Gastrocnemius medialis (tissue), 4 donors: ENCODE measurements around the gene AWAT1. TPM values are rescaled to one million over a fixed set of nuclear protein-coding genes. Genes with fewer than 3 reads are reported as not detected.

Experiments
- ATAC-seq, 2 donors: fragments of 150-250 bp; one replicate each; pipeline ENCODE4 v1.9.1; 2016
- DNase-seq, 2 donors: peaks; one replicate each; pipeline ENCODE4 v3.0.0-alpha.2; 2019
- H3K27ac ChIP-seq, 4 donors: fragments of 200-600 bp; sonication (generic); 1 replicate in 1 of 4; 2 replicates in 3 of 4; pipeline ENCODE4 v1.5.1; 2016 to 2018; ENCODE audit warnings: mild to moderate bottlenecking in 2 of 4, moderate library complexity in 1 of 4
- H3K27me3 ChIP-seq, 3 donors: fragments of 200-600 bp; sonication (generic) in 2 of 3; 1 replicate in 1 of 3; 2 replicates in 2 of 3; pipeline versions ENCODE4 v1.5.1 to v1.6.0; 2016 to 2019; ENCODE audit warnings: mild to moderate bottlenecking in 1 of 3, moderate library complexity in 1 of 3
- H3K36me3 ChIP-seq, 2 donors: fragments of 200-600 bp; sonication (generic) in 1 of 2; one replicate each; pipeline ENCODE4 v1.5.1; 2017 to 2018
- H3K4me1 ChIP-seq, 2 donors: fragments of 200-600 bp; sonication (generic) in 1 of 2; one replicate each; pipeline ENCODE4 v1.5.1; 2016 to 2017; ENCODE audit warnings: mild to moderate bottlenecking in 2 of 2
- H3K4me3 ChIP-seq, 4 donors: fragments of 200-600 bp; sonication (generic) in 3 of 4; 1 replicate in 1 of 4; 2 replicates in 3 of 4; pipeline ENCODE4 v1.5.1; 2016 to 2019; ENCODE audit warnings: mild to moderate bottlenecking in 2 of 4
- H3K9me3 ChIP-seq, 3 donors: fragments of 200-600 bp; sonication (generic) in 2 of 3; 1 replicate in 1 of 3; 2 replicates in 2 of 3; pipeline ENCODE4 v1.5.1; 2016 to 2019
- POLR2A ChIP-seq, 2 donors: fragments of 450-650 bp; IDR thresholded peaks; one replicate each; pipeline ENCODE4 v1.6.1; 2017; ENCODE audit warnings: antibody characterized with exemption in 2 of 2, mild to moderate bottlenecking in 2 of 2, moderate library complexity in 2 of 2
- in situ Hi-C, 4 donors: fragments of 200-750 bp; cut with MboI; loops; one replicate each; pipeline versions ENCODE4 v1.15.0 to v1.8.0; 2017; ENCODE audit warnings: low sequenced_read_pairs in 4 of 4
- intact Hi-C: fragments of 100-400 bp; cut with DNase I; formaldehyde crosslinking; loops from one replicate; pipeline ENCODE4 v1.15.1; 2023; ENCODE audit warnings: low total_unique reads
- total RNA-seq, 4 donors: library from RNA; depleted of rRNA; stranded (reverse); fragments of >200 nt; gene quantifications; one replicate each; pipeline versions ENCODE4 v1.1.0 to v1.2.3, GENCODE V29; 2016
- TF ChIP-seq, protein P1 (sequence below), 5 experiments: fragments of 450-650 bp in 3 of 5; fragments of 200-600 bp in 2 of 5; sonication (generic) in 2 of 5; IDR thresholded peaks in 4 of 5; conservative IDR thresholded peaks in 1 of 5; 1 replicate in 4 of 5; 2 replicates in 1 of 5; pipeline ENCODE4 v1.5.1; 2016 to 2019; ENCODE audit warnings: antibody characterized with exemption in 5 of 5, mild to moderate bottlenecking in 3 of 5, moderate library complexity in 3 of 5

AWAT1 gene
- total RNA-seq = not detected

DNA sequence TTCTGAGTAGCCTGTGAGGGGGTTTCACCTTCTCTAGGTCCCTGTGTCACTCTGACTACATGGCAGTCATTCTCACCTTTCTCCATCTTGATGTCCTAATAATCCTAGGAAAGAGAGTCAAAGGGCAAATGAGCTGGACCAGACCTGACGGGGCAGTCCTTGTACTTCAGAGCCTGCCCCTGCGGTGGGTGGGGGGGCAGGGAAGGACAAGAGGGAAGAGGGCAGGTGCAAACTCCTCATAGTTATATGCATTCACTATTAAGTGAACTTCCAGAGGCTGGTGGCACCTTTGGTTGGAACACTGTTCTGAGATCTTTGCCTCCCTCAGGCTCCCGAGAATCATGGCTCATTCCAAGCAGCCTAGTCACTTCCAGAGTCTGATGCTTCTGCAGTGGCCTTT, at the start of gene AWAT1:
AWAT1 (plus strand) TSS at position 301 of the 400 bp plus-strand sequence; CDS start at position 342, 41 bp downstream.
- in situ Hi-C loops (no loop called here), intact Hi-C loops (no loop called here)
- ATAC-seq (no peak), DNase-seq (no peak)
- H3K27me3 ChIP-seq = peaks cover 0 to 3% (median 0%) of the 10 kb centered on the region in 3 donors
- TF ChIP-seq, protein P1, sequence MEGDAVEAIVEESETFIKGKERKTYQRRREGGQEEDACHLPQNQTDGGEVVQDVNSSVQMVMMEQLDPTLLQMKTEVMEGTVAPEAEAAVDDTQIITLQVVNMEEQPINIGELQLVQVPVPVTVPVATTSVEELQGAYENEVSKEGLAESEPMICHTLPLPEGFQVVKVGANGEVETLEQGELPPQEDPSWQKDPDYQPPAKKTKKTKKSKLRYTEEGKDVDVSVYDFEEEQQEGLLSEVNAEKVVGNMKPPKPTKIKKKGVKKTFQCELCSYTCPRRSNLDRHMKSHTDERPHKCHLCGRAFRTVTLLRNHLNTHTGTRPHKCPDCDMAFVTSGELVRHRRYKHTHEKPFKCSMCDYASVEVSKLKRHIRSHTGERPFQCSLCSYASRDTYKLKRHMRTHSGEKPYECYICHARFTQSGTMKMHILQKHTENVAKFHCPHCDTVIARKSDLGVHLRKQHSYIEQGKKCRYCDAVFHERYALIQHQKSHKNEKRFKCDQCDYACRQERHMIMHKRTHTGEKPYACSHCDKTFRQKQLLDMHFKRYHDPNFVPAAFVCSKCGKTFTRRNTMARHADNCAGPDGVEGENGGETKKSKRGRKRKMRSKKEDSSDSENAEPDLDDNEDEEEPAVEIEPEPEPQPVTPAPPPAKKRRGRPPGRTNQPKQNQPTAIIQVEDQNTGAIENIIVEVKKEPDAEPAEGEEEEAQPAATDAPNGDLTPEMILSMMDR (IDR thresholded peaks at IDR 0.05 in 4 of 5, conservative IDR thresholded peaks at IDR 0.05 in 1 of 5) = no peak
- no peak for TF ChIP-seq POLR2A (IDR thresholded peaks at IDR 0.05)
- no peaks in the 10 kb centered on the region for H3K9me3 ChIP-seq
- no peaks in the 10 kb centered on the region for H3K4me1 ChIP-seq
- H3K4me3 ChIP-seq = no peak within 1 kb of the TSS
- no peaks in the 10 kb centered on the region for H3K36me3 ChIP-seq
- H3K27ac ChIP-seq = no peak within 1 kb of the TSS

DNA sequence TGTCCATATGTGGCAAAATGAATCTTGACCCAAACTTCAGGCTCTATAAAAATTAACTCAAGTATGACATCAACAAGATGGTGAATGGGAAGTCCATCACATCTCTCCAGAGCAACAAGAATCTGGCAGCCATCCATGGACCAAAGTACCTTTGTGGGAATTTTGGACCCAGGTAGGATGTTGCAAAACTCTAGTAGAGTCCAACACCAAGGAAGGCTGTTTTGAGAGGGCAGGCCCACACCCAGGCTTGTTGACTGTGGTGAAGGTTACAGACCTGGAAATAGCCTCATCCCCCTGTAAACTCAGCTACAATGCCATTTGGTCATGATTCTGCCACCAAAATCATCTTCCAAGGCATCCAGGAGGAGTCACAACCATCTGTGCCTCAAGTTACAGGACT, 44.2 kb upstream of the AWAT1 start:
- ATAC-seq = no peak
- intact Hi-C loops (no loop called here), in situ Hi-C loops (no loop called here)
- no peaks in the 10 kb centered on the region for H3K9me3 ChIP-seq
- no peaks in the 10 kb centered on the region for H3K27me3 ChIP-seq
- H3K4me3 ChIP-seq = no peak overlapping the region
- TF ChIP-seq POLR2A (IDR thresholded peaks at IDR 0.05) = no peak
- TF ChIP-seq, protein P1 (IDR thresholded peaks at IDR 0.05 in 4 of 5, conservative IDR thresholded peaks at IDR 0.05 in 1 of 5) = no peak
- no peak overlapping the region for H3K27ac ChIP-seq
- DNase-seq = no peak
- H3K36me3 ChIP-seq = no peaks in the 10 kb centered on the region
- H3K4me1 ChIP-seq = no peaks in the 10 kb centered on the region

DNA sequence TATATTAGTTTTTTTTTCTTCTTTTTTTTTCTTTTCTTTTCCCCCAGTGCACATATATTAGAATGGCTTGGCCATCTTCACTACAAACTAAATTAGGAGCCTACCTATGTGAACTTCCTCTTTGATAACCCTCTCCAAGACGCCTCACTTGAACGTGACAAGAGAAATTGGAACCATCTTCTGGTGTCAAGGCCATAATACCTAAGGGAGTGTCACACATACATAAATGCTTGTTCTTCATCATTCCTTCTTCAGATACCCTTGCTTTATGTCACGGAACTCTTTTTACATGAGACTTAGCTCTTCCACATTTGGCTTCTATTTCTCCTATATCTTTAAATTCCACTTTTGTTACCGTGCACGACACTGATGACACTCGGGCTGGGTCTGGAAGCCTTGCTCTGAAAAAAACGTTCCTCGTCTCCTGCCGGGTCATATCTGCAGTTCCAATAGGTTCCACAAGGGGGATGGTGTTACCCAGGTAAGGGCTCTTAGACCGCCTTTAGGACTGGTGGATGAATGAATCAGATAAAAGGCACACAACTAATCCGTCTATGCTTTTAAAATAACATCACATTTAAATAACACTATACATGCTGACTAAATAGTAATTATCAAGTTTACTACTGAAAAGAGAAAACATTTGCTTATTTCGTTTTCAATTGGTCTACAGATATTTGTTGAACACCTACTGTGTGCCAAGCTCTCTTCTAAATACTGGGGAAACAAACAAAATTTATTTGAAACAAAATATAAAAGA, 37.3 kb upstream of the AWAT1 start:
- Histone ChIP-seq H3K27ac (no peak overlapping the region), H3K9me3 (no peaks in the 10 kb centered on the region), H3K36me3 (no peaks in the 10 kb centered on the region), H3K4me1 (no peaks in the 10 kb centered on the region), H3K4me3 (no peak overlapping the region), H3K27me3 (no peaks in the 10 kb centered on the region)
- peak in 1 of 2 donors; percentile 14 for DNase-seq
- TF ChIP-seq POLR2A (IDR thresholded peaks at IDR 0.05) = no peak
- TF ChIP-seq, protein P1 (IDR thresholded peaks at IDR 0.05 in 4 of 5, conservative IDR thresholded peaks at IDR 0.05 in 1 of 5) = peak in 4 of 5 experiments; percentile 14 to 55 (median 28)
- in situ Hi-C loops = no loop called here
- ATAC-seq = no peak
- intact Hi-C loops = no loop called here

DNA sequence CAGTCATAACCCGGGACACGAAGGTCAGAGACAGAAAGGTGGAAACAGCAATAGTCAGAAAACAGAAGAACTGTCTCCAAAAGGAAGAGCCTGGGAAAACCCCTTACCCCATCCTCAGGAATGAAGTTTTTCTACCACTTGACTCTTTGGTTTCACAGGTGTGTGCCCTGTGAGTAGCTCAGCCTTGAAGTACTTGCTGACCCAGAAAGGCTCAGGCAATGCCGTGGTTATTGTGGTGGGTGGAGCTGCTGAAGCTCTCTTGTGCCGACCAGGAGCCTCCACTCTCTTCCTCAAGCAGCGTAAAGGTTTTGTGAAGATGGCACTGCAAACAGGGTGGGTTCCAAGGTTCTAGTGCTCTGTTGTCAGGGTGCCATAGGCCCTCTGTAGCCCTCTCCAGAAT, 32.7 kb upstream of the AWAT1 start:
- Histone ChIP-seq H3K27ac (no peak overlapping the region), H3K27me3 (no peaks in the 10 kb centered on the region), H3K9me3 (no peaks in the 10 kb centered on the region), H3K36me3 (no peaks in the 10 kb centered on the region), H3K4me3 (no peak overlapping the region), H3K4me1 (no peaks in the 10 kb centered on the region)
- intact Hi-C loops (no loop called here), in situ Hi-C loops (no loop called here)
- TF ChIP-seq POLR2A (IDR thresholded peaks at IDR 0.05) = no peak
- TF ChIP-seq, protein P1 (IDR thresholded peaks at IDR 0.05 in 4 of 5, conservative IDR thresholded peaks at IDR 0.05 in 1 of 5) = no peak
- ATAC-seq = no peak
- no peak for DNase-seq
